Activated CD4-positive, alpha-beta T cell treated with anti-CD3 and anti-CD28 coated beads, Interleukin-2, amount 50 U/mL, for 4 hours (primary cell): ENCODE results near the gene TJP1.

Source experiments
- DNase-seq, 2 experiments: peaks; one replicate each; pipeline ENCODE4 v3.0.0-alpha.2; 2020

TJP1 gene

GRCh38 chr15:29822100-29822683, at the start of gene TJP1:
TJP1 (minus strand) TSS chr15:29822468; CDS start chr15:29822028, 440 bp downstream.
- no peak for DNase-seq

DNA sequence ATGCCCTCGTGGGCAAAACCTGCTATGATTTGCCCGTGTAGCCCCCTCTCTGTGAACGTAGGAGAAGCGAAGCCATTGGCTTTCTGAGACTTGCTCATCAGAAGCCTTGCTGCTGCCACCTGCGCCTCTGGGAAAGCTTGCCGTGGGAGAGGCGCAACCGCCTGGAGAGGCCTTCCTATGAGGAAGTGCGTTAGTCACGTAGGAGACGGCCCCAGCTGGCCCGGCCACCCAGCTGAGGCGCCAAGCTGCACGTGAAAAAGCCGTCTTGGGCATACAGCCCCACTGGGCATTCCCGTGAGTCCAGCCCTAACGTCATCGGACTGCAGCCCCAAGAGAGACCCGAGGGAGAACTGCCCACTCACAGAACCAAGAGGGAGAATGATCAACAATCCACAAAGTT, 49.1 kb upstream of the TJP1 start:
- DNase-seq, result no peak

GRCh38 chr15:29870495-29871151, 48.4 kb upstream of the TJP1 start:
- DNase-seq, result no peak

DNA sequence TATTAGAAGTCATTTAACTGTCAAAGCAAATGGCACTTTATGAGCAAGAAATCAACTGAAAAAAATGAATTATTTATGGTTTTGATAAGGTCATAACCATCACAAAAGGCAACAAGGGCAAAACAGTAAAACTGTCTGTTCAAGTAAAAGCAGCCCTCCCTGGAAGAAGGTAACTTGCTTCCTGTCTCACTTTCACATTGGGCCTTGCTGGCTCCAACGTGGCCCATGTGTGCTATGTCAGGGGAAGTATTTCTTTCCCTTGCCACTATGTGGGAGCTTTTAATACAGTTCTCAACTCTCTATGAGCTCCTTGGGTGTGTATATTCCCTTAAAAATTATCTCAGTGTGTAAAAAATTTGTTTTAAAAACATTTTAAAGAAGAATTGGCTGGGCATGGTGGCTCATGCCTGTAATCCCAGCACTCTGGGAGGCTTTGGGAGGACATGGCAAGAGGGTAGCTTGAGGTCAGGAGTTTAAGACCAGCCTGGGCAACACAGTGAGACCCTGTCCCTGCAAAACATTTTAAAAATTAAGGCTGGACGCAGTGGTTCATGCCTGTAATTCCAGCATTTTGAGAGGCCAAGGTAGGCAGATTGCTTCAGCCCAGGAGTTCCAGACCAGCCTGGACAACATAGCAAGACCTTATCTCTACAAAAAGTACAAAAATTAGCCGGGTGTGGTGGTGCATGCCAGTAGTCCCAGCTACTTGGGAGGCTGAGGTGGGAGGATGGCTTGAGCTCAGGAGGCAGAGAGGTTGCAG, 45.2 kb upstream of the TJP1 start:
- DNase-seq, result no peak

- DNase-seq, result no peak
Observed at GRCh38 chr15:29866337-29866736, 44.1 kb upstream of the TJP1 start.

GRCh38 chr15:29864501-29864900, 42.2 kb upstream of the TJP1 start:
- DNase-seq, result no peak

- DNase-seq, result no peak
Observed at GRCh38 chr15:29863438-29863837, 41.2 kb upstream of the TJP1 start.

DNA sequence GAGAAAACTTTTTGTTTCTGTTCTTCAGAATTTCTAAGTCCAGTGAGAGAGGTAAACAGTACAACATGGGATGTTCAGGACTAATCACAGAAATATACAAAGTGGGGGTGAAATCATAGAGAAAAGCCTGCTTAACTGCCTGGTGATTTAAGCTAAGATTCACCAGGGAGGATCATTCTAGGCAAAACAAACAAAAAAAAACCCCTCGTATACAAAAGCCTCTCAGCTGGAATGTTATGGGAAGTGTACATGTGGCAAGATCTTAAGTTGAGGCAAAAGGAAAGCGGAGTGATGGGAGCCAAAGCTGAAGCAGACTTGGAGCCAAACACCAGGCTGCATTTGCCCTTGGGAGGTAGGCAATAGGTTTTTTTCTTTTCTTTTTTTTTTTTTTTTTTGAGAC, 40.0 kb upstream of the TJP1 start:
- DNase-seq, result no peak

DNA sequence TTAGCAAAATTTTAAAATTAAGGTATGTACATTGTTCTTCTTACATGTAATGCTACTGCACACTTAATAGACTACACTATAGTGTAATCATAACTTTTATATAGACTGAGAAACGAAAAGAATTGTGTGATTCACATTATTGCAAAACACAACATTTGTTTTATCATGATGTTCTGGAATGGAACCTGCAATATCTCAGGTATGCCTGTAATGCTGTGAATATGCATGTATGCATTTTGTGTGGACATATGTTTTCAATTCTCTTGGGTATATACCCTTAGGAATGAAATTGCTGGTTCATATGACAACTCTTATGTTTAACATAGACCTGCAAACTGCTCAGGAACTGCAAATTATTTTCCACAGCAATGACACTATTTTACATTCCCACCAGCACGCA, 38.6 kb upstream of the TJP1 start:
- DNase-seq, result no peak

- no peak for DNase-seq
Observed at GRCh38 chr15:29859973-29860715, 37.9 kb upstream of the TJP1 start.

- no peak for DNase-seq
Observed at GRCh38 chr15:29859293-29859692, 37.0 kb upstream of the TJP1 start.

GRCh38 chr15:29857221-29857789, 35.0 kb upstream of the TJP1 start:
- no peak for DNase-seq

DNA sequence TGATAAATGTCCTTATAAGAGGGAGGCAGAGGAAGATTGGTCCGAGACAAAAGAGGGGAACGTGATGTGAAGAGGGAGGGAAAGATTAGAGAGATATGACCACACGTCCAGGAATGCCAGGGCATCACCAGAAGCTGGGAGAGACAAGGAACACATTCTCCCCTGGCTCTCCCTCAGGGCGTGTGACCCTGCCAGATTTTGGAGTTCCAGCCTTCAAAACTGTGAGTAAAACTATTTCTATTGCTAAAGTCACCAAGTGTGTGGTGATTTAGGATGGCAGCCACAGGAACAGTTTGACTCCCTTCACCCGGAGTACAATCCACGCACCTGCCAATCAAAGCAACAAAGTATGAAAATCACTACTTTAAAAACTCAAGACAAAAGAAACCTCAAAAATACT, 32.1 kb upstream of the TJP1 start:
- DNase-seq, result no peak

GRCh38 chr15:29853211-29853987, 31.1 kb upstream of the TJP1 start:
- no peak for DNase-seq

GRCh38 chr15:29852201-29852600, 29.9 kb upstream of the TJP1 start:
- DNase-seq, result no peak

DNA sequence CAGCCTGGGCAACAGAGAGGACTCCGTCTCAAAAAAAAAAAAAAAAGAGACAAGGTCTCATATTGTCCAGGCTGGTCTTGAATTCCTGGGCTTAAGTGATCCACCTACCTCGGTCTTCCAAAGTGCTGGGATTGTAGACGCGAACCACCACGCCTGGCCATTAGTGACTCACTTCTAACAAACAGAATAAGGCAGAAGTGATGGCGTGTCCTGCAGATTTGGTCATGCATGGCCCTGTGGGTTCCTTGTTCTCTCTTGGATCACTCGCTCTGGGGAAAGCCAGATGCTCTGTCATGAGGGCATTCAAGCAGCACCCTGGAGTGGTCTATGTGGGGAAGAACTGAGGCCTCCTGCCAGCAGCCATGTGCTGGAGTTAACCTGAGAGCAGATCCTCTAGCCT, 27.4 kb upstream of the TJP1 start:
- no peak for DNase-seq

GRCh38 chr15:29849218-29849617, 26.9 kb upstream of the TJP1 start:
- DNase-seq, result no peak

GRCh38 chr15:29844290-29844903, 22.1 kb upstream of the TJP1 start:
- no peak for DNase-seq

- no peak for DNase-seq
Observed at GRCh38 chr15:29842290-29842689, 20.0 kb upstream of the TJP1 start.

DNA sequence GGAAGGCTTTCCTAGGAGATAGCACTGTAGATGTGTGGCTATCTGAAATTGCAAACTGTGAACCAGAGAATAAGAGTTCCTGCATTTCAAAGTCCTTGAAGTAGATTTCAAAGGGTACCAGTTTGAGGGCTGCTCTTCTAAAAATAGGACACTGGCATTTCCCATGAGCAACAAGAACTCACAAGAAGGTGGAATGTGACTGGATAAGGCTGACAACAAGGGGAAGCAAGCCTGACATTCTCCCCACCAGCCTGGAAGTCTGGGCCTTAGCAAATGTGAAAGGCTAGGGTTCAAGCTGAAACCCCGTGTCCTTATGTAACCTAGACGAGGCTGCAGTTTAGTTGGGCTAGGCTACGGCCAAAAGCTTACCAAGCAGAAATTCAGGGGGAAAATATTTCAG, 18.7 kb upstream of the TJP1 start:
- DNase-seq, result no peak

- no peak for DNase-seq
Observed at GRCh38 chr15:29840054-29840453, 17.8 kb upstream of the TJP1 start.
